HG03159 (cell line): ENCODE results near the gene GXYLT1.
"Not testable (repeated sequence)": the region's sequence is repeated elsewhere in the genome, so short reads cannot be mapped to it uniquely, and the experiment has no call there.

Experiments used
- ATAC-seq: cut with Tn5 transposase; IDR thresholded peaks from one replicate; pipeline ENCODE4 v1.9.1; 2021; ENCODE audit warnings: mild to moderate bottlenecking, moderate library complexity; ENCODE audit not compliant: unreplicated experiment

Gene GXYLT1

GRCh38 chr12:42103155-42103554 lies 41.5 kb downstream of the GXYLT1 start:
- no peak for ATAC-seq

- ATAC-seq, result no peak
Observed at GRCh38 chr12:42102720-42103119, 42.0 kb downstream of the GXYLT1 start.

GRCh38 chr12:42099433-42099832 lies 45.2 kb downstream of the GXYLT1 start:
- ATAC-seq, result no peak

GRCh38 chr12:42097971-42098370 lies 46.7 kb downstream of the GXYLT1 start:
- ATAC-seq, result peak; percentile 92

GRCh38 chr12:42094277-42094676 lies 50.4 kb downstream of the GXYLT1 start:
- ATAC-seq, result no peak

- ATAC-seq, result no peak
Observed at GRCh38 chr12:42091769-42092168, 52.9 kb downstream of the GXYLT1 start.

- ATAC-seq, result no peak
Observed at GRCh38 chr12:42090899-42091298, 53.8 kb downstream of the GXYLT1 start.

GRCh38 chr12:42086031-42086430 lies 58.6 kb downstream of the GXYLT1 start:
- ATAC-seq, result no peak

GRCh38 chr12:42085594-42085993 lies 59.1 kb downstream of the GXYLT1 start:
- no peak for ATAC-seq

GRCh38 chr12:42084522-42084921 lies 60.2 kb downstream of the GXYLT1 start:
- ATAC-seq, result no peak

- no peak for ATAC-seq
Observed at GRCh38 chr12:42076976-42077375, 67.7 kb downstream of the GXYLT1 start.

- no peak for ATAC-seq
Observed at GRCh38 chr12:42070036-42070435, 74.6 kb downstream of the GXYLT1 start.

GRCh38 chr12:42059127-42059526 lies 85.5 kb downstream of the GXYLT1 start:
- no peak for ATAC-seq

GRCh38 chr12:42056130-42056529 lies 88.5 kb downstream of the GXYLT1 start:
- ATAC-seq, result peak; percentile 97

GRCh38 chr12:42053456-42053855 lies 91.2 kb downstream of the GXYLT1 start:
- no peak for ATAC-seq

- not testable (repeated sequence) for ATAC-seq
Observed at GRCh38 chr12:42048980-42049379, 95.7 kb downstream of the GXYLT1 start.

- ATAC-seq, result no peak
Observed at GRCh38 chr12:42039577-42039976, 105.1 kb downstream of the GXYLT1 start.

- ATAC-seq, result no peak
Observed at GRCh38 chr12:42039176-42039575, 105.5 kb downstream of the GXYLT1 start.

- no peak for ATAC-seq
Observed at GRCh38 chr12:42031847-42032564, 112.7 kb downstream of the GXYLT1 start.
